ENCODE measurements around the gene CTRB2.
"Not testable (repeated sequence)": the region's sequence is repeated elsewhere in the genome, so short reads cannot be mapped to it uniquely, and the experiment has no call there.

CTRB2 gene

DNA sequence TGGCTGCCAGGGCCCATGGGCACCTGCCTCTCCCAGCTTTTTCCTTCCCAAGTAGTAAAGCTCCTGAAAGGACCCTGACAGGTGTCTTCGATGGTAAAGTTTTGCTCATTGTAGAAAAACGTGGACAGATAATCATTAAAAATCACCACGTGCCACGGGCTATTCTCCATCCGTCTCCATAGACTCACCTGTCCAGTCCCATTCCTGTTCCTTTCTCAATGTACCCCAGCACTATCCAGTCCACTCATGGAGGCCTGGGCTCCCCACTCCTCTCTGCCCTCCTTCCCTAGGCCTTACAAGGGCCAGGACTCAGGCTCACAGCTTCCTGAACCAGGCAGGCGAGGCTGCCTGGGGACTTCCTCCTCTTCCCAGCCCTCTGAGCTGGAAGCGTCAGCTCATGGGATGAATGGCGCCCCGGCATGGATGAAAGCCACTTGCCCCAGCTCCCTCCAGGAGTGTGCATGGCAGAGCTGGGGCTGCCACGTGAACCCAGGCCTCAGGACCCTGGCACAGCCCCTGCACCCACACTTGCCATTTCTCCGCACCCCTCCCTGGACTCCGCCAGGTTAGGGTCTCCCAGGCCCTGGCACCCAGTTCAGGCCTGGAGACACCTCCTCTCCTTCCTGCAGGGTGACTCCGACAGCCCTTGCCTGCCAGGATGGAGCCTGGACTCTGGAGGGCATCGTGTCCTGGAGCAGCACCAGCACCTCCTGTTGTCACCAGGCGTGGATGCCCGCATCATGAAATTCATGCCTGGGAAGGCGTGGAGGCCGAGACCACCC lies 20.6 kb upstream of the CTRB2 start:
- DNase-seq (ENCODE audit: low spot score) = peak; percentile 40

DNA sequence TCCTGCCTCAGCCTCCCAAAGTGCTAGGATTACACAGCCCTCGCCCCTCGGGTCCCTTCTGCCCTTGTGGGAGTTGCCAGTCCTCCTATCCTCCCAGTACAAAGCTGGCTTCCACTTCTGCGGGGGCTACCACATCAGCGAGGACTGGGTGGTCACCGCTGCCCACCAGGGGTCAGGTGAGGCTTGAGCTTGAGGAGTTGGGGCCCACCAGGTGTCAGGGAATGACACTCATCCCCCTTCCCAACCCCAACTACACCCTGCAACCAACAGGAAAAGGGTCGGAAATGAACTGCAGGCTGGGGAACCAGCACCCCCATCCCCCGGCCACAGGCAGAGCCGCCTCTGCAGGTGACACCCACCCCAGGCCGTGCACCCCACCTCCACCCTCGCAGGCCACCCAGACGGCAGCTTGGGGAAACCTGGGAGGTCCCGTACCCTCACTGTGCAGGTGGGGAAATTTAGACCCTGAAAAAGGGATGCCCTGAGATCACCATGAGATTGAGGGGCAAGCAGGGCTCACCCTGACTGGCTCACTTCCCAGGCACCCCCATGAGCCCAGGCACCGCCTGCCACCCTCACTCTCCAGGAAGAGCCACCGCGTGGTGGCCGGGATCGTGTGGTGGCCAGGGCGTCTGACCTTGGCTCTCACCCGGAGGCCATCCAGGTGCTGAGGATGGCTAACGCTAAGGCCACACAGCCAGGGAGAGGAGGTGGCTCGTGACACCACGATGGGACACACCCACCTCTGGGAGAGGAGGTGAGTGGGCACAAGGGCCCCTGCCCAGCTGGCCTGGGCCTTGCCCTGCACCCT lies 19.8 kb upstream of the CTRB2 start:
- no peak for DNase-seq (ENCODE audit: low spot score)

- no peak for DNase-seq (ENCODE audit: low spot score)
Measured at GRCh38 chr16:75225678-75226515, 18.9 kb upstream of the CTRB2 start.

- peak; percentile 45 for DNase-seq (ENCODE audit: low spot score)
Measured at GRCh38 chr16:75225092-75225491, 18.1 kb upstream of the CTRB2 start.

DNA sequence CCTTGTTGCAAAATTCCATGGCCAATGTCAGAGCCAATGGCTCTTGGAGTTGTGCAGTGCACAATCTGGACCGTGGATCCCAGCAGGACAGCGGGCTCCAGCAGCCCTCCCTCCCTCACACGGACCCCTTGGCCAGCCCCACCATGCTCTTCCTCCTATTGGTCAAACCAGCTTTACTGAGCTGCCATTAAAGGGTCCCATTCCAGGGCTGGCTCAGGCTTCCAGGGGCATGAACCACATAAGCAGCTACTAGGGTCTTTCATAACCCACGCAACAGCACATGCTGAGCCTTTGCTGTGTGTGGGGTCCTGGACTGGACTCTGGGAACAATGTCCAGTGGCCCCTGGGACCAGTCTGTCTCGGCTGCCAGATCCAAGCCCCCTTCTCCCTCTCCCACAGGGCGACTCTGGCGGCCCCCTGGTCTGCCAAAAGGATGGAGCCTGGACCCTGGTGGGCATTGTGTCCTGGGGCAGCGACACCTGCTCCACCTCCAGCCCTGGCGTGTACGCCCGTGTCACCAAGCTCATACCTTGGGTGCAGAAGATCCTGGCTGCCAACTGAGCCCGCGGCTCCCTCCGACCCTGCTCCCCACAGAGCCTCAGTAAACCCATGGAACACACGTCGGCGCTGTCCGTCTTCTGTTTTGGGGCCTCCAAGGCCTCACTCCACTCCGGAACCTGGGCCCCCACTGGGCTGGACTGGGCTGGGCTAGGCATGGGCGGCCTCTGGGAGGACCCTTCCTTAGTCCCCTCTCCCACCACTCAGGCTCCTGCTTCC lies 17.5 kb upstream of the CTRB2 start:
- DNase-seq (ENCODE audit: low spot score) = peak; percentile 48

- not testable (repeated sequence) for DNase-seq (ENCODE audit: low spot score)
Measured at GRCh38 chr16:75223129-75223528, 16.2 kb upstream of the CTRB2 start.

DNA sequence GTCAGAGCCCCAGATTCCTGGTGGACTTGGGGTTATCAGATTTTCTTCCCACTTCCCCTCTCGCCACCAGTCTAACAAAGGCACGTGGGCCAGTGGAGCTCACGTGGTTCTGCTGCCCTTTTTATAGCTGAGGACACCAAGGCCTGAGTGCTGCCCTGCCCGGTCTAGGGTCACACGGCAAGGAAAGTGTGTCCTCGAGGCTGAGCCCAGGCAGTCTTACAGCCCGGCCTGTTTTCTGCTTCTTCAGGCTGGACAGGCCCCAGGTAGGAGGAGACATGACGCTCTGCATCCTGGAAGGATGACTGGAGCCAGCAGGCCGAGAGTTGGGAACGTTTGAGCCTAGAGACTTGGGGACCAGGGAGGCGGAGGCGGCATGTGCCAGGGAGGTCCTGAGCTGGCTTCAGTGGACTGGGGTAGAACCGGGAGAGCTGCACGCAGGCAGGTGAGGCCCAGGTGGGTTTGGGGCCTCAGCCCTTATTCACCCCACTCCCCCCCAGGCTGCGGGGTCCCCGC lies 15.4 kb upstream of the CTRB2 start:
- DNase-seq (ENCODE audit: low spot score) = peak; percentile 25

DNA sequence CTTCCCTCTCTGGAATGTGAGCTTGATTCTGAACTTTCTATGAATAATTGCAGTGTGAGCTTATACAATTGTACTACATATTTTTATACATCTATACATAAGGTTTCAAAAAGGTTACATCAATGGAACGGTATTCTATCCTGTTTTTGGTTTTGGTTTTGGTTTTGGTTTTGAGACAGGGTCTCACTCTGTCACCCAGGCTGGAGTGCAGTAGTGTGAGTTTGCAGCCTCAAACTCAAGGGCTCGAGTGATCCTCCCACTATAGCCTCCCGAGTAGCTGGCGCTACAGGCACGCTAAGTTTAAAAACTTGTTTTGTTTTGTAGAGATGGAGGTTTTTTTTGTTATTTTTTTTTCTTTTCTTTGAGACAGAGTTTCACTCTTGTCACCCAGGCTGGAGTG lies 12.9 kb upstream of the CTRB2 start:
- no peak for DNase-seq (ENCODE audit: low spot score)

GRCh38 chr16:75219088-75219487 lies 12.1 kb upstream of the CTRB2 start:
- no peak for DNase-seq (ENCODE audit: low spot score)

- no peak for DNase-seq (ENCODE audit: low spot score)
Measured at GRCh38 chr16:75218256-75219076, 11.5 kb upstream of the CTRB2 start, which contains the start of gene CTRB1. Gene CTRB1, plus strand, starts transcription at chr16:75218988. Its CDS starts 20 bp downstream, at chr16:75219008.

DNA sequence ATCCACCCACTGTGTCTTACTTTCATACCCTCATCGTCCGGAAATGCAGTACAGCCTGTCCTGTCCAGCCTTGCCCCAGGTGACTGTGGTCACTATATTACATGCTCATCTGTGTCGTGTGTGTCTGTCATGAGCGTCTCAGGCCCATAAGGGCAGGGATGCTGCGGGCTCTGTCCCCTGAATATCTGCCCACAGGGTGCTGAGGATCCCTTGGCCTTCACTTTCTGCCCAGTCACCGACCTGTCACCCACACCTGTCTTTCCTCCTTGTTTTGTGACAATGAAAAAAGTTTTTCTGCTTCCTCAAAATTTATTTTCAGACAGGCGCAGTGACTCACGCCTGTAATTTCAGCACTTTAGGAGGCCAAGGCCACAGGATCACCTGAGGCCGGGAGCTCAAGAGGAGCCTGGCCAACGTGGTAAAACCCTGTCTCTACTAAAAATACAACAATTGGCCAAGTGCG lies 10.5 kb upstream of the CTRB2 start:
- DNase-seq (ENCODE audit: low spot score) = no peak

DNA sequence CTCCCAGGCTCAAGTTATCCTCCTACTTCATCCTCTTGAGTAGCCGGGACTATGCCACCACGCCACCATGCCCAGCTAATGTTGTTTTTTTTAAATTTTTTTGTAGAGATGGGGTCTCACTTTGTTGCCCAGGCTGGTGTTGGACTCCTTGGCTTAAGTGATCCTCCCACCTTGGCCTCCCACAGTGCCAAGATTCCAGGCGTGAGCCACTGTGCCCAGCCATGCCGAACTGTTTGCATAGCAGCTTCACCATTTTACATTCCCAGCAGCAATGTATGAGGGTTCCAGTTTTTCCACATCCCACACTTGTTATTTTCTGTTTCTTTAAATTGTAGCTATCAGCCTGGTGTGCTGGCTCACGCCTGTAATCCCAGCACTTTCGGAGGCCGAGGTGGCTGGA lies 9.6 kb upstream of the CTRB2 start:
- no peak for DNase-seq (ENCODE audit: low spot score)

DNA sequence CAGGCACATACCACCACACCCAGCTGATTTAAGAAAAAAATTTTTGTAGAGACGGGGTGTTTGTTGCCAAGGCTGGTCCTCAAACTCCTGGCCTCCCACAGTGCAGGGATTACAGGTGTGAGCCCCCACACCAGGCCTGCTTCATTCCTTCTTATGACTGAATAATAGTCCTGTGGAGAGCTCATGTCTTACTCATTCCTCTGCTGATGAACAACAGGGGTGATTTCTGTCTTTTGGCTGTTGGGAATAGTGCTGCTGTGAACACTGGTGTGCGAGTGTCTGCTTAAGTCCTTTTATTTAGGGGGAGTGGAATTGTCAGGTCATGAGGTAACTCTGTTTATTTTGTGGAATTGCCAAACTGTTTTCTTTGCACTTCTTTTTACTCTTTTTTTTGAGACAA lies 9.2 kb upstream of the CTRB2 start:
- DNase-seq (ENCODE audit: low spot score) = no peak

GRCh38 chr16:75211286-75211685 lies 4.3 kb upstream of the CTRB2 start:
- not testable (repeated sequence) for DNase-seq (ENCODE audit: low spot score)

DNA sequence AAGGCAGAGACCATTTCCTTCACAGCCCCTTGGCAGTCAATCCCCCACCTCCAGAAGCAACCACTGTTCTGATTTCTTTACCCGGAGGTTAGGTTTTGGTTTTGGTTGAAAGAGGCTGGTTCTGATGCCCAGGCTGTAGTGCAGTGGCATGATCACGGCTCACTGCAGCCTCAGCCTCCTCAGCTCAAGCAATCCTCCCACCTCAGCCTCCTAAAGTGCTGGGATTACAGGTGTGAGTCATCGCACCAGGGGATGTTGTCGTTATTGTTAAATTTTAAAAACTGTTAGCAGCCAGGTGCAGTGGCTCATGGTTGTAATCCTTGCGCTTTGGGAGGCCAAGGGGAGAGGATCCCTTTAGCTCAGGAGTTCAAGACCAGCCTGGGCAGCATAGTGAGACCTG lies 3.0 kb upstream of the CTRB2 start:
- no peak for DNase-seq (ENCODE audit: low spot score)

- DNase-seq (ENCODE audit: low spot score) = not testable (repeated sequence)
Measured at GRCh38 chr16:75209514-75209913, 2.6 kb upstream of the CTRB2 start.

- DNase-seq (ENCODE audit: low spot score) = peak; percentile 15
Measured at GRCh38 chr16:75208861-75209505, 2.0 kb upstream of the CTRB2 start.

DNA sequence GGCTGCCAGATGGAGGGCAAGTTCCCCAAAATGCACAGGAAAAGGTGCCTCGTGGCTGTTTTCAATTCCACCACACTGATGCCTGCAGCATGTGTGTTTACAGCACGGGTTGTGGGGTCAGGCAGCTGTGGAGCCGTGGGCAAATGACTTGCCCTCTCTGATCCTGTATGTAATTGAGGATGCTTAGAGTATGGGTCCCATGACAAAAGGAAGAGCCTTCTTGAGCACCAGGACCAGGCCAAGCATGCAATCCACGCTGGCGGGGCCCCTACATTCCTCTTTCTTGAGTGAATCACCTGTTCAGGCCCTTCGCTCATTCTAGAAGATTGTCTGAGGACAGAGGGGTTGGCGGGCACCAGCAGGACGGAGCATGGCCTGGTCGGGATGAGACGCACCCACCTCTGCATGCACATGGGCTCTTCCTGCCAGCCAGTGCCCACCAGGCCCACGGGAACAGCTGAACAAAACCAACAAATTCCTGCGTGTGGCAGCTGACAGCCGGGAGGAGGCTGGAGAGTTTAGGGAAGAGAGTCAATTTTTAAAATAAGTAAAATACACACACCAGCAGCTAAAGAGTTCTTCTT lies 1.4 kb upstream of the CTRB2 start:
- DNase-seq (ENCODE audit: low spot score) = no peak

DNA sequence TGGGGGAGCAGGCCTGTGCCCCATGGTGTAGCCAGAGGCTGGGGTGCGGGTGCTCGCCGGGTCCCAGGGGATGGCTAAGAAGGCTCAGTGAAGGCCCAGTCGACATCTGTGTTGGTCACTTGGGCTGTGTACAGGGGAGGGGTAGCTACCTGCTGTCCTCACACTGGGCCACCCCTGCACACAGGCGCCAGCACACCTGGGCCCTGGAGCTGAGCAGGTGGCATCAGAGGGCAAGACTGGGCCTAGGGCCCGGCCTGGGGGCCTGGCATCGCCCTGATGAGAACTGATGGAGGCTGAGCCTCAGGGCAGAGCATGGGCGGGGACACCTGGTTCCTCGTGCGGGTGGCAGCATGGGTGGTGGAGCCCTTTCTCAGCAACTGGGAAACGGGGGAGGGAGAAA lies 870 bp upstream of the CTRB2 start:
- DNase-seq (ENCODE audit: low spot score) = no peak
